IMR-90 (cell line): ENCODE data around the gene RUNX2. TPM values are rescaled to one million over a fixed set of nuclear protein-coding genes. Genes with fewer than 3 reads are reported as not detected.

ENCODE experiments used
- ATAC-seq: fragments of 200-7000 bp; cut with Tn5 transposase; 2 replicates; pipeline ENCODE4 v1.9.1; 2020; ENCODE audit warnings: low read depth, mild to moderate bottlenecking, moderate library complexity
- BruUV-seq: library from RNA; stranded (reverse); fragments of 400-500 nt; replicated peaks from 2 replicates; lab custom pipeline; 2021; lab: Mats Ljungman, UMichigan
- CTCF ChIA-PET: fragments of 300-600 bp; formaldehyde crosslinking; extraction: SDS; loops from one replicate; lab custom pipeline; 2021; ENCODE audit warnings: antibody characterized with exemption; lab: Yijun Ruan, JAX
- POLR2A ChIA-PET: fragments of 300-600 bp; sonication (Branson Sonifier 250); formaldehyde crosslinking; loops from one replicate; lab custom pipeline; 2022; ENCODE audit warnings: antibody characterized with exemption; ENCODE audit not compliant: unreplicated experiment; lab: Charles Lee
- DNase-seq: peaks from one replicate; pipeline ENCODE4 v3.0.0; 2013
- H2AFZ ChIP-seq: replicated peaks from 2 replicates; pipeline ENCODE3; 2013; ENCODE audit warnings: low read length, mild to moderate bottlenecking; ENCODE audit not compliant: poor library complexity
- H2AK5ac ChIP-seq: 2 replicates; pipeline ENCODE4 v1.6.1; 2013; ENCODE audit warnings: low read depth, low read length, inconsistent platforms
- H2AK9ac ChIP-seq: replicated peaks from 2 replicates; pipeline ENCODE3; 2013; ENCODE audit warnings: mild to moderate bottlenecking, low read depth, low read length, moderate library complexity; ENCODE audit not compliant: poor library complexity
- H2BK120ac ChIP-seq: 2 replicates; pipeline ENCODE4 v1.6.1; 2013; ENCODE audit warnings: low read depth, low read length, inconsistent platforms
- H2BK15ac ChIP-seq: 3 replicates; pipeline ENCODE4 v1.6.1; 2013; ENCODE audit warnings: low read depth, low read length, inconsistent platforms
- H2BK20ac ChIP-seq: 2 replicates; pipeline ENCODE4 v1.6.1; 2013; ENCODE audit warnings: low read depth, mild to moderate bottlenecking, inconsistent platforms, low read length, moderate library complexity
- H2BK5ac ChIP-seq: 2 replicates; pipeline ENCODE4 v1.6.1; 2013; ENCODE audit warnings: mild to moderate bottlenecking, low read depth, low read length, inconsistent platforms; ENCODE audit not compliant: poor library complexity, severe bottlenecking
- H3K14ac ChIP-seq: replicated peaks from 2 replicates; pipeline ENCODE4 v1.6.1; 2013; ENCODE audit warnings: low read depth, low read length, inconsistent platforms
- H3K18ac ChIP-seq: 2 replicates; pipeline ENCODE4 v1.6.1; 2013; ENCODE audit warnings: low read depth, low read length, control low read depth
- H3K23ac ChIP-seq: 2 replicates; pipeline ENCODE4 v1.6.1; 2013; ENCODE audit warnings: low read depth, low read length, inconsistent platforms
- H3K27ac ChIP-seq: 2 replicates; pipeline ENCODE4 v1.5.1; 2013; ENCODE audit warnings: mild to moderate bottlenecking, control low read depth, low read length; ENCODE audit not compliant: insufficient read depth
- H3K27me3 ChIP-seq: 2 replicates; pipeline ENCODE4 v1.6.1; 2013; ENCODE audit warnings: low read length; ENCODE audit not compliant: control insufficient read depth, insufficient read depth
- H3K36me3 ChIP-seq: 2 replicates; pipeline ENCODE4 v1.6.1; 2013; ENCODE audit warnings: low read length, mixed read lengths; ENCODE audit not compliant: control insufficient read depth, insufficient read depth
- H3K4ac ChIP-seq: 2 replicates; pipeline ENCODE4 v1.6.1; 2013; ENCODE audit warnings: low read depth, low read length, inconsistent platforms
- H3K4me1 ChIP-seq: 2 replicates; pipeline ENCODE4 v1.6.1; 2013; ENCODE audit warnings: low read length, mixed read lengths; ENCODE audit not compliant: control insufficient read depth, insufficient read depth
- H3K4me2 ChIP-seq: 2 replicates; pipeline ENCODE4 v1.6.1; 2013; ENCODE audit warnings: low read depth, mild to moderate bottlenecking, control low read depth, low read length, moderate library complexity
- H3K4me3 ChIP-seq: 2 replicates; pipeline ENCODE4 v1.5.1; 2013; ENCODE audit warnings: low read depth, mild to moderate bottlenecking, control low read depth, low read length, moderate library complexity; ENCODE audit not compliant: insufficient read depth
- H3K56ac ChIP-seq: 2 replicates; pipeline ENCODE4 v1.6.1; 2013; ENCODE audit warnings: low read length, inconsistent platforms; ENCODE audit not compliant: insufficient read depth; ENCODE audit errors: extremely low read depth
- H3K79me1 ChIP-seq, 2 experiments: 2 replicates each; pipeline ENCODE4 v1.6.1; 2013; ENCODE audit warnings: low read length in 2 of 2, inconsistent platforms in 1 of 2, low read depth in 1 of 2
- H3K9ac ChIP-seq: 2 replicates; pipeline ENCODE4 v1.6.1; 2013; ENCODE audit warnings: low read depth, low read length, control low read depth
- H3K9me1 ChIP-seq: 2 replicates; pipeline ENCODE4 v1.6.1; 2013; ENCODE audit warnings: low read length, inconsistent platforms; ENCODE audit not compliant: insufficient read depth
- H3K9me3 ChIP-seq: 2 replicates; pipeline ENCODE4 v1.6.1; 2013; ENCODE audit warnings: low read length; ENCODE audit not compliant: control insufficient read depth, insufficient read depth
- H4K20me1 ChIP-seq: 2 replicates; pipeline ENCODE4 v1.6.1; 2013; ENCODE audit warnings: low read length, inconsistent platforms; ENCODE audit not compliant: insufficient read depth
- H4K5ac ChIP-seq: 2 replicates; pipeline ENCODE4 v1.6.1; 2013; ENCODE audit warnings: mild to moderate bottlenecking, low read depth, low read length, control low read depth
- H4K8ac ChIP-seq, 2 experiments: 2 replicates each; pipeline ENCODE4 v1.6.1; 2013; ENCODE audit warnings: low read depth in 2 of 2, low read length in 2 of 2, control low read depth in 1 of 2, inconsistent platforms in 1 of 2
- H4K91ac ChIP-seq: 2 replicates; pipeline ENCODE4 v1.6.1; 2013; ENCODE audit warnings: low read depth, low read length, inconsistent platforms; ENCODE audit not compliant: insufficient read depth
- CHD1 ChIP-seq: IDR thresholded peaks from 2 replicates; pipeline ENCODE4 v1.6.1; 2012; ENCODE audit warnings: low read depth, low read length, improper control_type of control experiment
- MAFK ChIP-seq: IDR thresholded peaks from 2 replicates; pipeline ENCODE4 v1.6.1; 2012; ENCODE audit warnings: low read depth, low read length, improper control_type of control experiment
- POLR2A ChIP-seq: IDR thresholded peaks from 2 replicates; pipeline ENCODE4 v1.6.1; 2012; ENCODE audit warnings: mild to moderate bottlenecking, low read depth, low read length
- RAD21 ChIP-seq: IDR thresholded peaks from 2 replicates; pipeline ENCODE4 v1.6.1; 2012; ENCODE audit warnings: low read length, improper control_type of control experiment
- RCOR1 ChIP-seq: IDR thresholded peaks from 2 replicates; pipeline ENCODE4 v1.6.1; 2012; ENCODE audit warnings: mild to moderate bottlenecking, low read length, improper control_type of control experiment; ENCODE audit not compliant: insufficient replicate concordance
- WGBS, 2 experiments: methylation state at CpG; one replicate each; pipeline versions ENCODE4 v1.1.5 to v1.1.7; 2013; ENCODE audit warnings: missing lambda C conversion rate in 2 of 2; ENCODE audit not compliant: insufficient read length in 1 of 2; ENCODE audit errors: extremely low coverage in 2 of 2; 5-methylcytosine and 5-hydroxymethylcytosine counted together
- dilution Hi-C: fragments of 300-500 bp; cut with HindIII; formaldehyde crosslinking; loops from one replicate; pipeline ENCODE4 v1.14.3; 2018; ENCODE audit warnings: low sequenced_read_pairs; ENCODE audit not compliant: unreplicated experiment
- in situ Hi-C: fragments of 300-500 bp; cut with MboI; formaldehyde crosslinking; loops from 3 replicates; pipeline ENCODE4 v1.14.3; 2019; ENCODE audit warnings: low sequenced_read_pairs, inconsistent platforms, mixed read lengths
- intact Hi-C: fragments of 100-400 bp; cut with micrococcal nuclease; formaldehyde crosslinking; loops from 2 replicates; pipeline ENCODE4 v1.10.0; 2022
- polyA plus RNA-seq, 3 experiments: library from polyadenylated mRNA; depleted of rRNA; stranded (reverse); fragments of >200 nt; gene quantifications; 2 replicates each; pipeline ENCODE4 v1.2.3, GENCODE V29; 2012; ENCODE audit warnings: low replicate concordance in 1 of 3
- total RNA-seq: library from RNA; depleted of rRNA; stranded (reverse); fragments of >200 nt; gene quantifications from 2 replicates; pipeline ENCODE4 v1.2.3, GENCODE V29; 2012

RUNX2 gene
- total and polyA plus RNA-seq, 2 of the 4 experiments (the other 2 are of a cell fraction) = 2.3 to 4.7 TPM

DNA sequence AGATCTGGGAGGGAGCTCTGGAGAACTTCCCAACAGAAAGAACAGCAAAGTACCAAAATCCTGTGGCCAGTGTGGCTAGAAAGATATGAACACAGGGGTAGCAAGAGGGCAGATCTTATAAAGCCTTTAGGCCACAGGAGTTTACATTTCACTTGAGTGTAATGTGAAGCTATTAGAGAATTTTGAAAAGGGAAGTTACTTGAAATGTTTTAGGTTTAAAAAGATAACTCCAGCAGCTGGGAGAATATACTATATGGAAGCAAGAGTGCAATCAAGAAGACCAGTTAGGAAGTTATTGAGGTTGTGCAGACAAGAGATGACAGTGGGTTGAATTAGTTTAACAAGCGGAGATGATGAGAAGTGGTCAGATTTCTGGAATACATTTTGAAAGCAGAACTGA lies 41.7 kb downstream of the RUNX2 start:
- no peak overlapping the region for H3K4me3 ChIP-seq
- no peaks in the 10 kb centered on the region; the same call in none of the 2 replicates for H3K4me1 ChIP-seq
- H2AK9ac ChIP-seq = no peak overlapping the region
- in situ Hi-C loops (no loop called here), intact Hi-C loops (loop anchor here (5.0 kb wide), 1 partner anchor 43 kb away; the partner anchor contains the start of gene RUNX2), dilution Hi-C loops (no loop called here)
- H3K36me3 ChIP-seq = no peaks in the 10 kb centered on the region
- no peak overlapping the region for H3K23ac ChIP-seq
- no peak overlapping the region for H2BK15ac ChIP-seq
- H4K8ac ChIP-seq = no peak overlapping the region
- H3K4me2 ChIP-seq = no peak overlapping the region
- H3K4ac ChIP-seq = no peak overlapping the region
- H3K79me1 ChIP-seq = peaks cover 0 to 2% of the 10 kb centered on the region in 2 experiments; a peak in 1 of 4 replicates
- no peak overlapping the region for H2BK20ac ChIP-seq
- H2BK5ac ChIP-seq = no peak overlapping the region
- H3K27me3 ChIP-seq = no peaks in the 10 kb centered on the region
- no peaks in the 10 kb centered on the region for H4K20me1 ChIP-seq
- H4K91ac ChIP-seq = no peak overlapping the region
- no peak overlapping the region for H2AK5ac ChIP-seq
- ChIA-PET POLR2A (no interaction called here), CTCF (no interaction called here)
- no peak overlapping the region for H3K9ac ChIP-seq
- H3K9me1 ChIP-seq = no peaks in the 10 kb centered on the region
- DNase-seq (peak; percentile 29), ATAC-seq (peak; percentile 56)
- H3K56ac ChIP-seq = no peak overlapping the region
- no peak overlapping the region for H2BK120ac ChIP-seq
- no peak overlapping the region for H4K5ac ChIP-seq
- 100% methylated on average over 1 of the region's 1 CpG; no CpG with 5 or more reads in 1 of the 2 experiments for WGBS, 2 experiments
- no peak overlapping the region for H3K18ac ChIP-seq
- H3K27ac ChIP-seq = no peak overlapping the region
- no peak for TF ChIP-seq POLR2A
- TF ChIP-seq MAFK = no peak
- no peak for TF ChIP-seq RAD21
- no peak for TF ChIP-seq RCOR1
- TF ChIP-seq CHD1 = no peak
- no peaks in the 10 kb centered on the region for H3K9me3 ChIP-seq
- H2AFZ ChIP-seq = no peak overlapping the region
- H3K14ac ChIP-seq = no peak overlapping the region
- no TSS peak for BruUV-seq
